ENCODE measurements around the gene GLYATL1B. TPM values are rescaled to one million over a fixed set of nuclear protein-coding genes. Genes with fewer than 3 reads are reported as not detected.

The GLYATL1B gene
- total RNA-seq, 2 experiments from 2014 or later = not detected

- no peaks in the 10 kb centered on the region for H3K9me3 Mint-ChIP-seq
- peak overlapping the region; percentile 90 for H3K27ac Mint-ChIP-seq
- CTCF ChIA-PET = interaction anchor here (1.1 to 9.6 kb wide), 7 partner anchors 8 to 91 kb away, joined by 3 to 87 read pairs (median 12); partner anchors contain the start of genes DTX4 and FAM111B
- Histone ChIP-seq H3K4me1 (ENCODE audit: insufficient read depth, low read length) (peaks cover 23% of the 10 kb centered on the region), H3K4me3 (ENCODE audit: low read length) (peak overlapping the region; percentile 79), H3K27me3 (ENCODE audit: control insufficient read depth in 1 of 2, insufficient read depth in 2 of 2, low read length in 2 of 2) (no peaks in the 10 kb centered on the region), H3K9me3 (ENCODE audit: control insufficient read depth in 1 of 2, insufficient read depth in 1 of 2, low read length in 2 of 2) (no peaks in the 10 kb centered on the region), H3K36me3 (ENCODE audit: insufficient read depth, low read length) (peaks cover 22% of the 10 kb centered on the region), H3K27ac (ENCODE audit: low read depth in 1 of 2, low read length in 2 of 2) (peak overlapping the region; percentile 80 to 91)
- peak in 1 of 14 experiments; percentile 13 for DNase-seq
- no peaks in the 10 kb centered on the region for H3K27me3 Mint-ChIP-seq
- TF ChIP-seq, protein P1, sequence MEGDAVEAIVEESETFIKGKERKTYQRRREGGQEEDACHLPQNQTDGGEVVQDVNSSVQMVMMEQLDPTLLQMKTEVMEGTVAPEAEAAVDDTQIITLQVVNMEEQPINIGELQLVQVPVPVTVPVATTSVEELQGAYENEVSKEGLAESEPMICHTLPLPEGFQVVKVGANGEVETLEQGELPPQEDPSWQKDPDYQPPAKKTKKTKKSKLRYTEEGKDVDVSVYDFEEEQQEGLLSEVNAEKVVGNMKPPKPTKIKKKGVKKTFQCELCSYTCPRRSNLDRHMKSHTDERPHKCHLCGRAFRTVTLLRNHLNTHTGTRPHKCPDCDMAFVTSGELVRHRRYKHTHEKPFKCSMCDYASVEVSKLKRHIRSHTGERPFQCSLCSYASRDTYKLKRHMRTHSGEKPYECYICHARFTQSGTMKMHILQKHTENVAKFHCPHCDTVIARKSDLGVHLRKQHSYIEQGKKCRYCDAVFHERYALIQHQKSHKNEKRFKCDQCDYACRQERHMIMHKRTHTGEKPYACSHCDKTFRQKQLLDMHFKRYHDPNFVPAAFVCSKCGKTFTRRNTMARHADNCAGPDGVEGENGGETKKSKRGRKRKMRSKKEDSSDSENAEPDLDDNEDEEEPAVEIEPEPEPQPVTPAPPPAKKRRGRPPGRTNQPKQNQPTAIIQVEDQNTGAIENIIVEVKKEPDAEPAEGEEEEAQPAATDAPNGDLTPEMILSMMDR (IDR thresholded peaks at IDR 0.05) = no peak
- peak overlapping the region; percentile 94 for H3K4me3 Mint-ChIP-seq
- ATAC-seq (ENCODE audit: poor library complexity) = no peak
- intact Hi-C loops (cut with DNase I, micrococcal nuclease) = loop anchor here (5.0 to 10.0 kb wide), 7 partner anchors 521 to 1819 kb away; partner anchors contain the start of genes LPXN (in 2 of the 2), ZFP91 (in 2 of the 2), P2RX3 (in 1 of the 2) and PATL1 (in 1 of the 2)
- H3K4me1 Mint-ChIP-seq (ENCODE audit: low read depth) = peaks cover 58% of the 10 kb centered on the region
- POLR2A ChIA-PET = interaction anchor here (0.6 to 3.2 kb wide), 10 partner anchors 14 to 1403 kb away, joined by 3 to 16 read pairs (median 4); partner anchors contain the start of genes DTX4, FAM111B, PATL1 and SELENOH
- H3K36me3 Mint-ChIP-seq (ENCODE audit: low read depth) = peaks cover 43% of the 10 kb centered on the region
Observed at GRCh38 chr11:59144096-59144495, 58.0 kb downstream of the GLYATL1B start.

Other genes with a start within 250 kb of the GLYATL1B start
- gene GLYATL2, start 241.6 kb upstream of the GLYATL1B start, total RNA-seq = not detected
- not detected for gene GLYATL1, start 146.8 kb upstream of the GLYATL1B start, total RNA-seq
- gene FAM111B, start 20.9 kb downstream of the GLYATL1B start, total RNA-seq = 1 to 10 TPM in 1 of 2 experiments, under 1 TPM in 1; 0.82 to 1.2 TPM
- 10 to 100 TPM; 32.8 to 34.4 TPM for gene FAM111A, start 56.5 kb downstream of the GLYATL1B start, total RNA-seq
- 1 to 10 TPM in 1 of 2 experiments, under 1 TPM in 1; 0.93 to 1.0 TPM for gene DTX4, start 85.8 kb downstream of the GLYATL1B start, total RNA-seq
- gene MPEG1, start 126.6 kb downstream of the GLYATL1B start, total RNA-seq = 1 to 10 TPM; 2.8 to 2.9 TPM

Data from CD4-positive, alpha-beta T cell (primary cell).